HepG2 (cell line): Measurements from ENCODE around the gene SPTB.

ENCODE experiments used
- ATF7 ChIP-seq, 2 experiments: fragments of 450-650 bp in 1 of 2; sonication (generic) in 1 of 2; formaldehyde crosslinking in 1 of 2; IDR thresholded peaks; 2 replicates each; pipeline versions ENCODE4 v1.4.0 to v1.6.1; 2016 to 2020; ENCODE audit warnings: antibody characterized with exemption in 1 of 2, mild to moderate bottlenecking in 1 of 2, missing genetic modification reagents in 1 of 2
- SETDB1 ChIP-seq: sonication (generic); formaldehyde crosslinking; IDR thresholded peaks from 2 replicates; pipeline ENCODE4 v1.5.1; 2020; ENCODE audit warnings: missing genetic modification reagents, mild to moderate bottlenecking, borderline replicate concordance
- ZEB1 ChIP-seq: IDR thresholded peaks from 2 replicates; pipeline ENCODE4 v1.6.1; 2012; ENCODE audit warnings: mild to moderate bottlenecking, low read depth, inconsistent platforms; ENCODE audit not compliant: insufficient replicate concordance

GRCh38 chr14:64864258-64864657, 15.4 kb downstream of the SPTB start:
- no peak for TF ChIP-seq ZEB1
- no peak for TF ChIP-seq ATF7 (IDR thresholded peaks at IDR 0.05)
- TF ChIP-seq ATF7 (CRISPR knock-in tag; IDR thresholded peaks at IDR 0.05): no peak
- TF ChIP-seq SETDB1 (CRISPR knock-in tag): no peak
